Measurements from ENCODE around the gene TMEM121.

TMEM121 gene

GRCh38 chr14:105483300-105484068 lies 42.9 kb upstream of the TMEM121 start:
- no peak for DNase-seq
- Histone ChIP-seq H3K27ac (no peak overlapping the region), H3K27me3 (replicated peaks) (peaks cover 19% of the 10 kb centered on the region), H3K4me3 (ENCODE audit: low read depth, low read length) (no peak overlapping the region), H3K36me3 (replicated peaks) (no peaks in the 10 kb centered on the region)
- no peak for TF ChIP-seq CTCF (IDR thresholded peaks at IDR 0.05; ENCODE audit: low read depth, low read length, missing control alignments)
- in situ Hi-C loops (cut with HindIII; ENCODE audit: low pct_ligation_motif_present, low sequenced_read_pairs) = no loop called here

GRCh38 chr14:105484069-105484996 lies 42.0 kb upstream of the TMEM121 start:
- H3K27ac ChIP-seq = no peak overlapping the region

GRCh38 chr14:105484997-105485393 lies 41.4 kb upstream of the TMEM121 start:
- H3K36me3 ChIP-seq (replicated peaks) = no peaks in the 10 kb centered on the region
- H3K27me3 ChIP-seq (replicated peaks) = peaks cover 19% of the 10 kb centered on the region
- no peak overlapping the region for H3K27ac ChIP-seq
- in situ Hi-C loops (cut with HindIII; ENCODE audit: low pct_ligation_motif_present, low sequenced_read_pairs) = no loop called here
- DNase-seq = no peak
- no peak for TF ChIP-seq CTCF (IDR thresholded peaks at IDR 0.05; ENCODE audit: low read depth, low read length, missing control alignments)
- no peak overlapping the region for H3K4me3 ChIP-seq (ENCODE audit: low read depth, low read length)

More at GRCh38 chr14:105484069-105484996, 42.0 kb upstream of the TMEM121 start:
- H3K36me3 ChIP-seq (replicated peaks) = no peaks in the 10 kb centered on the region
- H3K4me3 ChIP-seq (ENCODE audit: low read depth, low read length) = no peak overlapping the region
- in situ Hi-C loops (cut with HindIII; ENCODE audit: low pct_ligation_motif_present, low sequenced_read_pairs) = no loop called here
- TF ChIP-seq CTCF (IDR thresholded peaks at IDR 0.05; ENCODE audit: low read depth, low read length, missing control alignments) = no peak
- H3K27me3 ChIP-seq (replicated peaks) = peaks cover 19% of the 10 kb centered on the region
- no peak for DNase-seq

GRCh38 chr14:105485739-105486162 lies 40.6 kb upstream of the TMEM121 start:
- in situ Hi-C loops (cut with HindIII; ENCODE audit: low pct_ligation_motif_present, low sequenced_read_pairs) = no loop called here
- peak; percentile 68 for TF ChIP-seq CTCF (IDR thresholded peaks at IDR 0.05; ENCODE audit: low read depth, low read length, missing control alignments)
- DNase-seq = no peak
- Histone ChIP-seq H3K27ac (no peak overlapping the region), H3K27me3 (replicated peaks) (peaks cover 19% of the 10 kb centered on the region), H3K36me3 (replicated peaks) (no peaks in the 10 kb centered on the region), H3K4me3 (ENCODE audit: low read depth, low read length) (no peak overlapping the region)

GRCh38 chr14:105486163-105486973 lies 40.0 kb upstream of the TMEM121 start, which contains the start of gene CRIP1:
Gene CRIP1, plus strand, starts transcription at chr14:105486886. Its CDS starts 374 bp downstream, at chr14:105487260.
- Histone ChIP-seq H3K36me3 (replicated peaks) (no peaks in the 10 kb centered on the region), H3K4me3 (ENCODE audit: low read depth, low read length) (no peak within 1 kb of the TSS), H3K27me3 (replicated peaks) (peaks cover 19% of the 10 kb centered on the region), H3K27ac (no peak within 1 kb of the TSS)
- no peak for TF ChIP-seq CTCF (IDR thresholded peaks at IDR 0.05; ENCODE audit: low read depth, low read length, missing control alignments)
- no peak for DNase-seq
- in situ Hi-C loops (cut with HindIII; ENCODE audit: low pct_ligation_motif_present, low sequenced_read_pairs) = no loop called here
